Hematopoietic multipotent progenitor cell treated with erythropoietin and hydrocortisone succinate and interleukin-3 and kit ligand, for 8 days (in vitro differentiated cells): ENCODE measurements around the gene CYTIP.
A peak's percentile ranks its signal among the peaks of the same experiment; 100 is the strongest.

Experiments used
- DNase-seq: peaks from one replicate; pipeline ENCODE4 v3.0.0-alpha.2; 2015

Gene CYTIP

DNA sequence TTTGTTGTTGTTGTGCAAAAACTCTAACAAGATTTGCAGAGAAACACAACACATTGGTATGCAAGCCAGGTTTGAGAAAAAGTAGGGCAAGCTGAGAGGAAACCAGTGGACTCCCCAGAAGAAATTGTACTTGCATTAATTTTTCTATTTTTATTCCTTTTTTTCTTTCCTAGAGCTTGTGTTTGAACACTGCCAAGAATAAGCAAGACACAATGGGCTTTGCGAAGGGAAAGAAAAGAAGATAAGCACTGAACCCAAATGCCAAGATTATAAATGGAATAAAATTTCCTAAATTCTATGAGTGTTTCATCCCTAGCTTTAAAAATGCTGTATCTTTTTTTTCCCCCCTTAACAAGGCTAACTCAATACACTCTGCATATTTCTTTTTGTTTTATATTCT lies 17.0 kb upstream of the CYTIP start:
- DNase-seq: no peak

- DNase-seq: no peak
Measured at GRCh38 chr2:157460384-157460837, 16.5 kb upstream of the CYTIP start.

DNA sequence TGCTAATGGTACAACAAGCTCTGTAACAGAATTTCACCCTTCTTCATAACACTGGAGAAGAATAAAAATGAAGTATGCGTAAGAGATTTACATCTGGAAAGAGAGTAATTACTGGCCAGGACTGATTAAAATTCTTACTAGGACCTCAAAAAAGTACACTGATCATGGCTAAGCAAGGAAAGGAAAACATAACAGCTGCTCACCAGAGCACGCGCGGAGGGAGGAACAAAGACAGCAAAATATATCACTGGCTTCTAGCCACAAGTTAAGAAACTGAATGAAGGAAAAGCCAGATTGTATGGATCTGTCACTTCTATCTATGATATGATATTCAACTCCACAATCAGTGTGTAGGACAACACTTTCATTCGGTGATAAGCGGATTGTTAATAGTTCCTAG lies 15.6 kb upstream of the CYTIP start:
- DNase-seq: no peak

GRCh38 chr2:157447741-157448140 lies 3.9 kb upstream of the CYTIP start:
- no peak for DNase-seq

DNA sequence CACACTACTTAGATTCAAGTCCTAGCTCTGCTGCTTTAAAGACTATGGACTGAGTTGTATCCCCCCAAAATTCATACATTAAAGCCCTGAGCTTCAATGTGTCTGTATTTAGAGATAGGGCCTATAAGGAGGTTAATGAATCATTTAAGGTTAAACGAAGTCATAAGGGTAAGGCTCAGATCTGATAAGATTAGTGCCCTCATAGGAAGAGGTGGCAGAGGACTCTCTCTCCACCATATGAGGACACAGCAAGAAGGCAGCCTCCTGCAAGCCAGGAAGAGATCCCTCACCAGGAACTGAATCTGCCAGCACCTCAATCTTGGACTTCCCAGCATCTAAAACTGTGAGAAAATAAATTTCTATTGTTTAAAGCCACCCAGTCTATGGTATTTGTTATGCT lies 3.1 kb upstream of the CYTIP start:
- peak; percentile 25 for DNase-seq

- DNase-seq: no peak
Measured at GRCh38 chr2:157444641-157445040, 752 bp upstream of the CYTIP start.

- no peak for DNase-seq
Measured at GRCh38 chr2:157443090-157443489, 799 bp downstream of the CYTIP start.

GRCh38 chr2:157442636-157443035 lies 1.3 kb downstream of the CYTIP start:
- no peak for DNase-seq

- no peak for DNase-seq
Measured at GRCh38 chr2:157442191-157442590, 1.7 kb downstream of the CYTIP start.

DNA sequence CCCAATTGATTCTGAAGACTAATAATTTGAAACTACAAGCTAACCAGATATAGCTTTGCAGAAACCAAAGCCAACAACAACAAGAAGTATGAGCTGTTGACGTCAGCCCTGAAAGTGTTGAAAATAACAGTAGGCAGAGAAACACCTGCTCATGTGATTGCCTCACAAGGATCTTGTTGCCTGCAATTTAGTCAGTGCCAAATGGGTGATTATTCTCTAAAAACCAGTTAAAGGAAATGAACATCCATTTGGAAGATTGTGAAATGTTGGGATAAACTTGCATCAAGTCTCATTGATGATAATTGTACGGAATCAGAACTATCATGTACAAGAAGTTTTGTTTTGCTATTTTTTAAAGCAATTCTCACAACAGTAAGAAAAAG lies 2.8 kb downstream of the CYTIP start:
- no peak for DNase-seq

DNA sequence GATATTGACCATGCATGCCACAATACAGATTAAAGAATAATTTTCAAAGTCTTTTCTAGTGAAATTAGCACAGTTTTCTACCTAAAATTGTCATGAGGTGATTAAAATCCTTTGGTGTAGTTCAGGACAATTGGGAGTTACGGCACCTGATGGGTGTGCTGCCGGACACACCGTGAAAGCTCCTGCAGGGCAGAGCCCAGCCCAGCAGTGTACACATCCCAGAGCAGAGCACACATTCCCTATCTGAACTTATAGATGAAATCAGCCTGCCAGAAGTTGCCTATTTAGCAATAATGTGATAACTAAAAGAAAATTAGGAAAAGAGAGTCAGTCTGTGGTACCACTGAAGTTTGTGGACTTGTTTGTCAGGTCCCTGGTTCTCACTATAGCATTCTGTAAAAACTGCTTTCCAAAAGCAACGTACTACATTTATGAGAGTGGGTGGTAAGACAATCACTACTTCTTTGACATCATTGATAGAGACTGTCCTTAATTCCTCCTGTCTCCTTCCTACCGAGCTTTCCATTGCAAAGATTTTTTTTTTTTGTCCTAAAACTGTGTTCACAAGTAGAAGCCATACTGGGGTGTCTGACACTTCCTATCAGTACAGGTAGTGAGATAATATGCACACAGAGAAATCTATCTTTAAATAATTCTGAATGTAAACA lies 3.4 kb downstream of the CYTIP start:
- no peak for DNase-seq

DNA sequence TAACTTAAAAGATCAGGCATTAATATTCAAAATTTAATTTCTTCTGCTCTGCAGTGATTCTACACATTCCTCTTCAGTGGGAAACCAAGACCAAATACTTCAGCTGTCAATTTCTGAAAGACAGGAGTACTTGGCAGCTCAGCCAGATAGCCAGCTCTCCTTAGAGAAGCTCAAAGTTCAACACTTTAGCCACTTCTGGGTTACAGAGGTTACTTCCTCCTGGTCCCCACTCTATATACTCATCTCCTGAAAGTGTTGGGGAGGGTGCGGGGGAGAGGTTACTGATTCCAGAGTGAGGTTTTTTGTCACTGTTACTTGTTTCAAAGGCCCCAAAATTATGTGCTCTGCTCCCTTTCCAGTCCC lies 4.1 kb downstream of the CYTIP start:
- no peak for DNase-seq

- DNase-seq: no peak
Measured at GRCh38 chr2:157438863-157439823, 4.7 kb downstream of the CYTIP start.

DNA sequence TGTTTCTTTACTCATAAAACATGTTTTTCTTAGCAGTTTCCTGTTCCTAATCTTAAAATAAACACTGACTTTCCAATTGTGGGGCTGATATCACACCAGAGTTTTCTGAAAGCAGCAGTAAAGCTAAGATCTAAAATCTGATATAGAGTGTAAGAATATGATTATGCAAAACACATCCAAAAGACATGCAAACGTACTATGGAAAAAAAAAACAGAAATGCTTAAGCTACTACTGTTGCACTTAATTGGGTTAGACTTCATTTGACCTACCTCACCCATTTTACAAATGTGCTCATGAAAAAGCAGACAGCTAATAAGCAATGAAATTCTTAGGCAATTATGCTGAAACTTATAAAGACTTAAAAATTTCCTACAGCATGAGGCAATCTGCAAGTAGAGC lies 10.5 kb downstream of the CYTIP start:
- no peak for DNase-seq

DNA sequence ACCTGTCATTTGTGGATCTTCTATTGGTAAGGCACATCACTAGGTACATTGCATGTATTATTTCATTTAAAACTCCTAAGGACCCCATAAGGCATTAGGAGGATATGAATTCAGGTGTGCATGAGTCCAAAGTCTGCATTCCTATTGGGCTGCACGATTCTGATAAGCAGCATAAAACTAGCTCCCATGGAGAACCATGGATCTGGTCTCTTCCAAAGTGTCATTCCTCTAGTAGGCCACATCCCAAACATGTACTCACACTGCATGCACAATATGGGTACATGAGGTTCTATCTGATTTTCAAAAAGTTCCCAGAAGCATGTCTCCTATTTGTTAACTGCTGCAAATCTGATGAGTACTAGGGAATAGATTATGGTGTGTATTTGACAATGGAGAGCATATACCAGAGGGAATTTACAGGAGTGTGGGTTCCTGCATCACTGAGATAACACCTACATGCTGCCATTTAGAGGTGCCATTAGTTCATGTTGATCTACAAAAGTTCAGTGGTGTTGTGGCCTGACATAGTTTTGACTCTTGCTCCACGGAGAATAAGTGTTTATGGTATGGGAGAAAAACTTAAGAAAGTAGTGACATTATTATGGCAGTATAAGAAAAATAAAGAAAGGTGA lies 11.3 kb downstream of the CYTIP start:
- no peak for DNase-seq

- no peak for DNase-seq
Measured at GRCh38 chr2:157431176-157431575, 12.7 kb downstream of the CYTIP start.

DNA sequence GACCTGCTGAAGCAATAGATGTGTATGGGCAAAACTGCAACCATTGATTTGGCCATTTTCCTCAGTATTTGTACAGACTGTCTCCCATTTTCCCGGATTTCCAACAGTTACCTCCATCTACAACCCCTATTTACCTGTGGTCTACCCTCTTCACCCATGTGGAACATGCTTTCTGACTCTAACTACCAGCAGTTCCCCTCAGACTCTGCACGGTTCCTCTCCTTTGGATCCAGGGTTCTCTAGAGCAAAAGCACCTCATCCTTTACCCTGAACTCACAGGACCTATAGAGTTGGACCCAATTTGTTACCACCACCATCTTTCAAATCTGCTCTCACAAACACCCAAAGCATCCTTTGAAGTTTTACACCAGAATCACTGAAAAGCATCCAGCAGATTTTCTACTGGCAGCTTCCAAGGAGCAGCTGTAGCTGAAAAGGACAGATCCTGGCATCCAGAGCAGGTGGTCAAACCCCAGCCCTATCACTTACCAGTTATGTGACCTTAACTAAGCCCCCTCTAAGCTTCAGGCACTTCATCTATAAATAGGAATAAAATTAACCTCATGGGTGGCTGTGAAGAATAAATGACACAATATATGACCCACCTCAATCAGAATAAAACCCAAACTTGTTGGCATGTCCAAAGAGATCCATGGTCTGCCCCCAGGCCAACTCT lies 15.3 kb downstream of the CYTIP start:
- no peak for DNase-seq

GRCh38 chr2:157427922-157428303 lies 16.0 kb downstream of the CYTIP start:
- no peak for DNase-seq

GRCh38 chr2:157427003-157427921 lies 16.6 kb downstream of the CYTIP start:
- DNase-seq: no peak

- DNase-seq: no peak
Measured at GRCh38 chr2:157426477-157426994, 17.4 kb downstream of the CYTIP start.

DNA sequence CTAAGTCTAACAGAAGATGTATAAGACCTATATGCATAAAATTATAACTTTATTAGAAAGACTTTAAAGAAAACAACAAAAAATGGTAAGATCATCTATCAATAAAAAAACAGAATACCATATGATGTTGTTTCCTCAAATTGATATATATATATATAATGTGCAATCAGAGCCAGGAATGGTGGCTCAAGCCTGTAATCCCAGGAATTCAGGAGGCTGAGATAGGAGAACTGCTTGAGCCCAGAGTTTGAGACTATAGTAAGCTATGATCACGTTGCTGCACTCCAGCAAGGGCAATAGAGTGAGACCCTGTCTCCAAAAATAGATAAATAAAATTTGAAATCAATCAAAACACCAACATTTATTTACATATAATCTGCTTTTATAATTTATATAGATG lies 19.5 kb downstream of the CYTIP start:
- DNase-seq: no peak

DNA sequence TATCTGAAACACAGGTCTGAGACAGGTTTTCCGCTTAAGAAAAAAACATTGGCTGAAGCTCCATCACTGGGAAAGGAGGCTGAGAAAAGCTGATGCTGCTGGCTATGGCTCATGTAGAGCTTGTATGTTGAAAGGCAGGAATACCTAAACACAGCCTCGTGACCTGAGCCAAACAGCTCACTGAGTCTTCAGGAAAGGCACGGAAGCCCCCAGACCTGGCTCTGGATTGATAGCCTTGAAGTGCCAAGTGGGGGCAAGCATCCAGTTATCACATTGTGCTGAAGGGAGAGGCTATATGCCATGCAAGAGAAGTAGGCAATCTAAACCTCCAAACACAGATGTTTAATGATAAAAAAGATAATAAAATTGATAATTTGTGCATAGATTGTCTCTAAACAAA lies 21.9 kb downstream of the CYTIP start:
- DNase-seq: no peak
